Loucy (cell line): ENCODE data around the gene SPEM2.

Source experiments
- CTCF ChIP-seq: fragments of 200-600 bp; sonication (generic); conservative IDR thresholded peaks from 2 replicates; pipeline ENCODE4 v1.5.1; 2014; ENCODE audit warnings: mild to moderate bottlenecking, antibody characterized with exemption, low read length
- EZH2phosphoT487 ChIP-seq: fragments of 200-600 bp; IDR thresholded peaks from 2 replicates; pipeline ENCODE4 v1.6.1; 2018; ENCODE audit warnings: antibody characterized with exemption, mild to moderate bottlenecking, moderate library complexity, borderline replicate concordance

GRCh38 chr17:7476951-7477350 lies 51.5 kb downstream of the SPEM2 start:
- TF ChIP-seq CTCF (no peak), EZH2phosphoT487 (no peak)
